Left forelimb (tissue), 1 donor: ENCODE results near the gene SSNA1.
"Not testable (repeated sequence)": the region's sequence is repeated elsewhere in the genome, so short reads cannot be mapped to it uniquely, and the experiment has no call there.

ENCODE experiments used
- DNase-seq: peaks from one replicate; pipeline ENCODE4 v3.0.0-alpha.2; 2018; ENCODE audit warnings: low spot score

SSNA1 gene

GRCh38 chr9:137233143-137233980 lies 44.9 kb downstream of the SSNA1 start:
- no peak for DNase-seq

DNA sequence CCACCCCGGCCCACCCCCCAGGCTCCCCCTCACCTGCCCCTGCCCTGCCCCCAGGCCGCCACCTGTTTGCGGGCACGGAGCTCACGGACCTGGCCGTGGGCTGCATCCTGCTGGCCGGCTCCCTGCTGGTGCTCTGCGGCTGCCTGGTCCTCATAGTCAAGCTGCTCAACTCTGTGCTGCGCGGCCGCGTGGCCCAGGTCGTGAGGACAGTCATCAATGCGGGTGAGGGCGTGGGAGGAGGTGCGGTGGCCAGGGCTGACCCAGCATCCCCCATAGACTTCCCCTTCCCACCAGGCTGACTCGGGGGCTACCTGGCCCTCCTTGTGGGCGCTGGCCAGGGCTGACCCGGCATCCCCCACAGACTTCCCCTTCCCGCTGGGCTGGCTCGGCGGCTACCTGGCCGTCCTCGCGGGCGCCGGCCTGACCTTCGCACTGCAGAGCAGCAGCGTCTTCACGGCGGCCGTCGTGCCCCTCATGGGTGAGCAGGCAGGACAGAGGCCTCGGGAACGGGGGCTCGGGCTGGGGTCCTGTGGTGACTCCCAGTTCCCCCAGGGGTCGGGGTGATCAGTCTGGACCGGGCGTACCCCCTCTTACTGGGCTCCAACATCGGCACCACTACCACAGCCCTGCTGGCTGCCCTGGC lies 45.7 kb downstream of the SSNA1 start:
- DNase-seq, result no peak

DNA sequence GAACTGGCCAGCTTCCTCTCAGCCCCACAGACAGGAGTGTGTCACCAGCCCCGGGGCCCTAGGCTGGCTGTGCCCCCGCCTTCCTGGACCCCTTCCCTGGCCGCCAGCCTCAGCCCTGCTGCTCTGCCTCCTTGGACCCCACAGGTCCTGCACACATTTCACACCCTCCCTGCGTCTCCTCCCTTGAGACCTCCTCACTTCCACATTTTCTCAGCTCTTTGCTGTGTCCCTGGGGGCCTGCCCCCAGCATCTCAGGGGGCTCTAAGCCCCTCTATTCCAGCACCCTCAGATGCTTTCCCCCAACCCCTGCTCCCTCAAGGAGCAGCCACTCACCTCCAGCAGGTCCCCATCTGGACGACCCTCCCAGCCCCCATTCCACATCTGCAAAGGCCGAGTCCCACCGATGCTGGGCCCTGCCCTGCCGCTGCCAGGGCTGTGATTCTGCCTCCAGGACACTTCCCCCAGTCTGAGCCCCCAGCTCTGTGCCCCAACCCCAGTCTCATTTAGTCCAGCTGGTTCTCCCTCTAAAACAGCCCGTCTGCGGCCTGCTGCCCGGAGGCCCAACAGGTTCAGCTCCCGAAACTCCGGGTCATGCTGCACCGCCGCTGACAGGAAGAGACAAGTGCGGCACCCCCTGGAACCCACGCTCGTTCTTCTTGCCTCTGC lies 46.4 kb downstream of the SSNA1 start:
- no peak for DNase-seq

DNA sequence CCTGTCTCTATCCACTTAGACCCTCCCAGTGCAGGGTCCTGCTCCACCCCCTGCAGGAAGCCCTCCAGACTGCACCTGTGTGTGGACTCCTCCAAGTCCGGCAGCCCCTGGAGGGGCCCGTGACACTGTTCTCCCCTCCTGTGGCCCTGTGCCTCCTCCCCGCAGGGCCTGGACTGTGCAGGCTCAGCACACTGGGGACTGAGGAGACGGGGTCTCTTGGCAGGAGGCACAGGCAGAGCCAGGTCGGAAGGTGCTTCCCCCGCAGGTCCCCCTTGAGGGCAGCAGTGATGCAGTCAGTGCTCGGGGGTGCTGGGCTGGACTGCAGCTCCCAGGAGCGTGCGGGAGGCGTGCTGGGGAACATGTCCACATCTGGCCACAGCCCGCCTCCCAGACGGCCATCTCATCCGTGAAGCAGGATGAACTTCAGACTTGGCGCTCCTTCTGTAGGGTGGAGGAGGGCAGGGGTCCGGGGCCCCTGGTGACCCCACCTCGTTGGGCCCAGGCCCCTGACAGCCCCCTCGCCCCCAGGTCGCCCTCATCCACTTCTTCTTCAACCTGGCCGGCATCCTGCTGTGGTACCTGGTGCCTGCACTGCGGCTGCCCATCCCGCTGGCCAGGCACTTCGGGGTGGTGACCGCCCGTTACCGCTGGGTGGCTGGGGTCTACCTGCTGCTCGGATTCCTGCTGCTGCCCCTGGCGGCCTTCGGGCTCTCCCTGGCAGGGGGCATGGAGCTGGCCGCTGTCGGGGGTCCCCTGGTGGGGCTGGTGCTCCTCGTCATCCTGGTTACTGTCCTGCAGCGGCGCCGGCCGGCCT lies 47.2 kb downstream of the SSNA1 start:
- no peak for DNase-seq

DNA sequence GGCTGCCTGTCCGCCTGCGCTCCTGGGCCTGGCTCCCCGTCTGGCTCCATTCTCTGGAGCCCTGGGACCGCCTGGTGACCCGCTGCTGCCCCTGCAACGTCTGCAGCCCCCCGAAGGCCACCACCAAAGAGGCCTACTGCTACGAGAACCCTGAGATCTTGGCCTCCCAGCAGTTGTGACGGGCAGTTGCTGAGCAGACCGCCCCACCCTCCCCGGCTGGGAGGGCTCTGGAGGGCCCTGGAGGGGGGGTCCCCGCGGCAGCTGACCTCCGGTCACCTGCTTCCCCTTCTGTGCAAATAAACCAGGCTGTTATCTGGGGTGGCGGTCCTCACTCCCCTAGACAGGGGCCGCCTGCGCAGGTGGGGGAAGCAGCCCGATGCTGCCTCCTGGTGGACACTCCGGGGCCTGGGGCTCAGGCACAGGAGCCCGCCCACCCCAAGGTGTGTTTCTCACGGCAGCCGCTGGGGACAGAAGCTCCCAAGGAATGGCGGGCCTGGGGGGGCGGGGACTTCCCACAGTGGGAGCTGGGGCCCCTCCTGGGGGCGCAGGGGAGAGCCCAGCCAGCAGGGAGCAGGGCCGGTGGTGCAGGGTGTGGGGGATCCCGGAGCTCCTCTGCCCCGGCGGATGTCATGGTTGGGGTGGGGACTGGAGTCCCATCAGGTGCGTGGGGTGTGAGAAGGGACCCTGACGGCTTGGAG lies 47.9 kb downstream of the SSNA1 start:
- DNase-seq, result peak; percentile 87

DNA sequence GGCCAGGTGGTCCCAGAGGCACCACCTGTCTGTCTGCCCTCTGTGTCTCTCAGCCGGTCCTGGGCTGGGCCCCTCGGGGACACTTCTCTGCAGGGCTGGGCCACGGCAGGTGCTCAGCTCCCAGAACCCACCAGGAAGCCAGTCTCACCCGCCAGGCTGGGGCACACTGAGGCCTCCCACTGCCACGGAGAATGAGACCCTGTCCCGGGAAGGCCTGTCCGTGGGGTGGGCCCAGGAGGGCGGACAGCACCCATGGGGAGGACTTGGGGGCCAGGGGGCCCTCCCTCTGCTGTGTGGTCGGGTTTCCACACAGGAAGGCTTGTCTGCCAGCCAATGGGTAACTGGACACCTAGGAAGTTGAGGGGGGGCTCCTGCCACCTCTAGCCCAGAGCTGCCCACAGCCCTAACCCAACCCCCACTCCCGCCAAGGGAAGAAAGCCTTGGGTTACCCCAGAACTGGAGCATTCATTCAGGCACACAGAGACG lies 48.5 kb downstream of the SSNA1 start:
- DNase-seq, result no peak

DNA sequence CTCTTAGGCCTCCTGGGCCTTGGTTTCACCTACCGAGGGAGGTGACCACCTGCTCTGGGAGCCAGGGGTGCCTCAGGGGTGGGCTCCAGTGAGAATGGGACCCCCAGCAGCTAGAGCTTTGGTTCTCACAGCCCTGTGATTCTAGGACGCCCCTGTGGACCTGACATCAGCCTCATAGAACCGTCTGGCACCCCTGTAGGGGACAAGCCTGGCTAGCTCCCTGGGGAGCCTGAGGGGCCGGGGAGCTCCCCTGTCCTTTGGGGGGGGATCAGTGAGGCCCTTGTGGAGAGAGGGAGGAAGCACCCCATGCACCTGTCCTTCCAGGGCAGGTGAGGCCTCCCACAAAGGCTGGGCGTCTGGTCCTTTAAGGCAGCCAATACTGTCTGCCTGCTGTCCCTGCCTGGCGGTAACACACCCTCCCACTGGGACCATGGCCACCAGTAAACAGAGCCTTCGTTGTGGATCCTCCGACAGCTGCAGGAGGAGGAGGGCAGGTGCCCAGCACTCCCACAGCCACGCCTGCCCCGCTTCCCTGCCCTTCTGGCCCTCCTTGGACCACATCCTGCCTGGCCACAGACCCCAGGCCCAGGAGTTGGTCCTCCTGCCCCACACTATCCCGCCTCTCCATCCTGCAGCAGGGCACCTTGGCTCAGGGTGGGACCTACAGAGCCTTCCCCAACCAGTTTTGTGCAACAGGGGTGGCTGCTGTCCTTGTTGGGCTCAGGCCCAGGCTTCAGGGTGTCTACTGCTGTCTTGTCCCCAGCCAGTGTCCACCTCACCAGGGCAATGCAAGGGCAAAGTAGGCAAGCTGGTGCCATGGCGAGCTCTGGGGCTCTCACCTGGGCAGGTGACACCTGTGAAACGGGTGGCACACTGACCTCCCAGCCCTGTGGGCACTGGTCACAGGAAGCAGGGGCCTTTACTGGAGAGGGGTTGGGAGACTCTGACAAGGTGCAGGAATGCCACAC lies 49.6 kb downstream of the SSNA1 start:
- no peak for DNase-seq

DNA sequence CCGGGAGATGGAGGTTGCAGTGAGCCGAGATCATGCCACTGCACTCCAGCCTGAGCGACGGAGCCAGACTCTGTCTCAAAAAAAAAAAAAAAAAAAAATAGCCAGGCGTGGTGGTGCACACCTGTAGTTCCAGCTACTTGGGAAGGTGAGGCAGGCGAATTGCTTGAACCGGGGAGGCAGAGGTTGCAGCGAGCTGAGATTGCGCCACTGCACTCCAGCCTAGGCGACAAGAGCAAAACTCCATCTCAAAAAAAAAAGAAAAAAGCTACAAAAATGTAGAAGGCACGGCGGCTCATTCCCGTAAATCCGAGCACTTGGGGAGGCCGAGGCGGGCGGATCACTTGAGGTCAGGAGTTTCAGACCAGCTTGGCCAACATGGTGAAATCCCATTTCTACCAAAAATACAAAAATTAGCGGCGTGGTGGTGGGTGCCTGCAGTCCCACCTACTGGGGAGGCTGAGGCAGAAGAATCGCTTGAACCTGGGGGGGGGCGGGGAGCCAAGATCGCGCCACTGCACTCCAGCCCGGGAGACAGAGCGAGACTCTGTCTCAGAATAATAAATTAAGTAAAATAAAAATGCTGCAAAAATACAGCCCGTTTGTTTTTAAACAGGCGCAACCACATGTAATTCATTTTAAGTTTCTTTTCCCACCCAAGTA lies 51.2 kb downstream of the SSNA1 start:
- DNase-seq, result not testable (repeated sequence)
